Measurements from ENCODE around the gene CRYBA4.
"Not testable (repeated sequence)": the region's sequence is repeated elsewhere in the genome, so short reads cannot be mapped to it uniquely, and the experiment has no call there.

CRYBA4 gene

GRCh38 chr22:26597480-26597879 is 24.3 kb upstream of the CRYBA4 start:
- no peak for DNase-seq

GRCh38 chr22:26599505-26599904 is 22.3 kb upstream of the CRYBA4 start:
- no peak for DNase-seq

- no peak for DNase-seq
These were observed 20.0 kb upstream of the CRYBA4 start for GRCh38 chr22:26601726-26602125.

GRCh38 chr22:26602127-26602526 is 19.6 kb upstream of the CRYBA4 start:
- no peak for DNase-seq

- DNase-seq: no peak
These were observed 17.4 kb upstream of the CRYBA4 start for GRCh38 chr22:26604368-26604767.

- no peak for DNase-seq
These were observed 15.2 kb upstream of the CRYBA4 start for GRCh38 chr22:26606611-26607010.

GRCh38 chr22:26608129-26608528 is 13.6 kb upstream of the CRYBA4 start:
- no peak for DNase-seq

GRCh38 chr22:26609287-26609686 is 12.5 kb upstream of the CRYBA4 start:
- DNase-seq: no peak

- peak; percentile 22 for DNase-seq
These were observed 11.4 kb upstream of the CRYBA4 start for GRCh38 chr22:26610072-26610958.

- DNase-seq: no peak
These were observed 10.8 kb upstream of the CRYBA4 start for GRCh38 chr22:26610996-26611395.

GRCh38 chr22:26612652-26613051 is 9.1 kb upstream of the CRYBA4 start:
- no peak for DNase-seq

GRCh38 chr22:26613753-26614152 is 8.0 kb upstream of the CRYBA4 start:
- not testable (repeated sequence) for DNase-seq

- DNase-seq: no peak
These were observed 7.4 kb upstream of the CRYBA4 start for GRCh38 chr22:26614322-26614721.

GRCh38 chr22:26615149-26615548 is 6.6 kb upstream of the CRYBA4 start:
- DNase-seq: no peak

GRCh38 chr22:26615830-26616435 is 5.8 kb upstream of the CRYBA4 start:
- no peak for DNase-seq

- DNase-seq: no peak
These were observed 5.1 kb upstream of the CRYBA4 start for GRCh38 chr22:26616650-26617049.

- peak; percentile 11 for DNase-seq
These were observed 4.2 kb upstream of the CRYBA4 start, which contains the start of gene CRYBB1 for GRCh38 chr22:26617271-26618199. Gene CRYBB1 (minus strand): TSS chr22:26618027. CDS start chr22:26616319, 1,708 bp downstream.

- no peak for DNase-seq
These were observed 3.3 kb upstream of the CRYBA4 start for GRCh38 chr22:26618455-26618854.

GRCh38 chr22:26619510-26619909 is 2.3 kb upstream of the CRYBA4 start:
- DNase-seq: no peak

GRCh38 chr22:26620197-26620596 is 1.6 kb upstream of the CRYBA4 start:
- no peak for DNase-seq

GRCh38 chr22:26623984-26624383 is 2.2 kb downstream of the CRYBA4 start:
- no peak for DNase-seq

- DNase-seq: no peak
These were observed 3.0 kb downstream of the CRYBA4 start for GRCh38 chr22:26624803-26625202.
